HG03103 (cell line): Measurements from ENCODE around the gene MTHFD2L.
"Not testable (repeated sequence)": the region's sequence is repeated elsewhere in the genome, so short reads cannot be mapped to it uniquely, and the experiment has no call there.

ENCODE experiments used
- ATAC-seq: cut with Tn5 transposase; IDR thresholded peaks from one replicate; pipeline ENCODE4 v1.9.1; 2021; ENCODE audit warnings: low read depth; ENCODE audit not compliant: unreplicated experiment

MTHFD2L gene

DNA sequence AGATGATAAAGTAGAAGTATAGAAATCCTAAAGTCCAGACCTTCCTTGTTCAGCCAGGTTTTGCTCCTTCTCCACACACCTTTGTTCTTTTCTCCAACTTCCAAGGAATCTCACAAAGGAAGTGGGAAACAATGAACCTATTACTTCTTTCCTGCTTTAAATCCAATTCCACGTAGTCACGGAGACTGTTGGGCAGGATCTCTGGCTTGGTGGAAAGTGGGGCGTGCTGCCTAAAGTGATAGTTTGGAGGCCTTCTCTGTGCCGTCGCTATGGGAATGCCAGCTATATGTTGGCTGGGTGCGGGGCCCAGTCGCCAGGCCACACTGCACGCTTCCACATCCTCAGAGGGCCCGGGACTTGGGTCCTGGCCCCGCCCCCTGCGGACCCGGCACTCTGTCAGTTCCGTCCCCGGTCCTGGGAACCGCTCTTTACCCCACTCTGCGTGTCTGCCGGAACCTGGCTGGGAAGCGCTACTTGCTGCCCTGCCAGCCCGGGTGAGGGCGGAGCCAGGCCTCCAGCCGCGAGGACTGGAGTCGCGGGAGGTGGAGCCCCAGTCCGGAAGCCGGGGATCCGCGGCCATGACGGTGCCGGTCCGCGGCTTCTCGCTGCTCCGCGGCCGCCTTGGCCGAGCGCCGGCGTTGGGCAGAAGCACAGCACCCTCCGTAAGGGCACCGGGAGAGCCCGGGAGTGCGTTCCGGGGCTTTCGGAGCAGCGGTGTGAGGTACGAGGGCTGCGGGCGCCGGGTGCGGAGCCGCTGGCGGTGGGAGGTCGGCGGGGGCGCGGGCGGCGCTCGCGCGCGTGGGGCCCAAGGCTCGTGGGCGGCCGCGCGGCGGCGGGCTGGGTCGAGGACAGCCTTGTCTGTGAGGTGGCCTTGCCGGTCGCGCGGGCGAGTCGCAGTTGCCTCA, at the start of gene MTHFD2L:
Gene MTHFD2L (plus strand): TSS at position 558 of the 905 bp plus-strand sequence. CDS start 21 bp downstream, at position 579.
- peak; percentile 97 for ATAC-seq

DNA sequence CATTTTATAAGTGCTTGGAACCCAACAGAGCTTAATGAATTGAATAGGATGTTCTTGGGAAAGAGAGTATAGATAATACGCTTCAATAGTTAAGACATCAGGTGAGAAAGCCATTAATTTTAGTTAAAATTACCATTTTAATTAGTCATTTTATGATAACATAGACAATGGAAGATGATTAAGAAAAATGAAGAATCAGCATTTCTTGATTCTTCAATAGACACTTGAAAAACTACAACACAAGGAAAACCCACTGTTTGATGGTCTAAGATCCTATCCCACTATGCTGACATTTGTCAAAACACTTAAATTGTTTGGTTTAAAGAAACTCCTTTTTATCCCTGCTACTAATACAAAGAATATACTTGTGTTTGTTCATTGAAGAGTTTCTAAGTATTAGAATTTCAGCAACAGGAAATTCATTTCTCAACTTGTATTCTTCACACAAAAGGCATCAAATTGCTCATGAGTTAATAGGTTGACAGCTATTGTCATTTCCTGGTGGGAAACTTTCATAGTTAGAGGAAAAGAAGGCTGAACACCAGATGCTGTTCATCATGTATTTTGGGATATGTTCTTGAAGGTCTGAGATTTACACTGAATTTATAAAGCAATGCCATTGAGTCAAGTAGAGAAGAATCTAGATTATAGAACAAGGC, 49.3 kb upstream of the MTHFD2L start:
- no peak for ATAC-seq

DNA sequence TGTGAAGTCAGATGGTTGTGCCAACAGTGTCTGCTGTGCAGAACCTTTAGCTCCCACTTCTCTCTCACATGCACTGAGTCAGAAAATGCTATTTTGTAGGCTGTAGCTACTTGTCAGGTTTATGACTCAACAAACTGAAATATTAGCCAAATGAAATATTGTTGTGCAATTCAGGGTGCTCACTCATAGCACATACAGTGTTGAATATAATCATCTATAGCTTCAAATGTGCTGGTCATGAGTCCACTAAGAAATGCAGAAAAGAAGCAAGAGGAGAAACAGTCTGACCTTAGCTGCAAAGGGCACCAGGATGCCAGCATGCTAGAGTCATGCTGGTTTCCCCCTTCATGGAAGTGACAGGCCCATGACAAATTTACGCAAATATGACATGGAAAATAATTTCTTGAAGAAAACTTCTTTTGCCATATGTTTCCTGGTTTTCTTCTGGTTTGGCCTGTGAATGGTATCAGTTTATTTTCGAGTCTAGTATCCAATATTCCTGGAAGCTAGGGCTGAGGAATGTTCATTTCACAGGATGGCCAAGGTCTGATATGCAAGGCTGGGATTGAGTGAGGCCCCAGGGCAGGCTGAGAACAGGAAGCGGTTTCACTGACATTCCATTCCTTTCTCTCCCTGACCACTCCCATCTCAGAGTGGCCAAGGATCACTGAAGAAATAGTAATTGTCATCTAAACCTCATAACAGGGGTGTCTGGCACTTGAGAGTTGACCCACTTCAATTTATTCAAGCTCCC, 48.6 kb upstream of the MTHFD2L start:
- no peak for ATAC-seq

DNA sequence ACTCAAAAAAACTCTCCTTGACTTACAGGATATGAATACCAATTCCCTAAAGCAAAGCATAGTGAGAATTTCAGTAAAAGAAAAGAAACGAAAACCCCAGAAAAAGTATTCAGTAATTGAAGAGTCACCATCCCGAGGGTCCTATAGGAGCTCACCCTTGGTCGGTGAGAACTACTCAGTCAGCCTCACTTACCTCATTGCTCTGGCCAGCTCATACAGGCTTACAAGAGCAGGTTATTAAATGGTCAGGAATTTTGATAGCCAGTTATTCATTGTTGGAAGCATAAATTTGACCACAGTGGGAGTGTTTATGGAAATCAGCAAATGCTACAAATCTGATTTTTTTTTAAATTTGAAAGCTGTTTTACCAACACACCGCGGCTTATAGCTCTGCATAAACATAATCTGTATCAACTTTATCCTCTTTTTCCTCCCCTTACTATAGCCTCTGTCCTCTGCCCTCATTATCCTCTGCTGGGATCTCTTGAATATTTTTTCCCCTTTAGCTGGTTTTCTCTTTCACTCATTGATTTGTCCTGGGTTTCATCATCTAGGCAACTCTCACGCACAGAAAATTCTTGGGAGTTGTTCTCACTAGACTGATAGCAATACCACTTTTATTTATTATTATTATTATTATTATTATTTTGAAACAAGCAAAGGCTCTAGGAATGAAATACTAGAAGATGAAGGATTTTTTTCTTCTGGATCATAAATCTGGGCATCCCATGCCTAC, 47.9 kb upstream of the MTHFD2L start:
- no peak for ATAC-seq

DNA sequence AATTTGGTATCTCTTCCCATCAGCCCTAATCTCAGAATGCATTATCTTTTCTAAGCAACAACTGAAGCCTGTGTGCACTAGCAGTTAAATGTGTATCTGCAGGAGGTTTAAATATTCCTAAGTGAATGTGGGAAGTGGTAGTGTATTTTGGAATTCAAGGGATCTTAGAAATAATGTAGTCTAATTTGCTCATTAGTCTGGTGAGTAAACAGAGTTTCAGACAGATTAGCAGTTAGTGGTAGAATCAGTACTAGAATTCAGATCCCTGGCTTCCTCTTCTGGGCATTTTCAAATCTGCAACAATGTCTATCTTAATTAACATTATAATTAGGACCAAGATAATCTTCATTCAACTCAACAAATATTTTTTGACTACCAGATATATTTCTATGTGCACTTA, 47.2 kb upstream of the MTHFD2L start:
- ATAC-seq = no peak

DNA sequence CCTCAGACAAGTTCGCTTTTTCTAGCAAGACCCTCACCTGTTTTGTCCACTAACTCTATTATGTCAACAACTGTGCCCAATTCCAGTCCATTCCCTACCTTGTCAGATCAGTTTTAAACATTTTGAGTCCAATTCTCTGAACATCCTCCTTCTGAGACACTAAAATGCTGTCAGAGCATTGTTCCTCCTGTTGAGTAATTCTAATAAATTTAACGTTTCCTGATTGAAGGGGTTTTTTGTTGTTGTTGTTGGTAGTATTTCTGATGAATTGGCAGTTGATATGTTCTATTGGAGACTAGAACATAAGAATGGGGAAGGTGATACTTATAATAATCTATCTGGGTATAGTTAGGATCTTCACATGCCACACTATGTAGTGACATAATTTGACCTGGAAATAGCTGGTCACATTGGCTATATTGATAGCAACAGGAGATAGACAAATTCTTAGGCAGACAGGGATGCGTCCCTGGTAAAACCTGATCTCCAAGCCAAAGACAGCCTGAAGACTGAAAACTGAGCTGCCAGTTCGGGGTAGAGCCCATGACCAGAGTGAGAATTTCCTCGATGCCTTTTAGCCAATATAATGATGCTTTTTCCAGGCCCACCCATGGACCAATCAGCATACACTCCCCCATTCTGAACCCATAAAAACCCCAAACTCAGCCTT, 46.5 kb upstream of the MTHFD2L start:
- ATAC-seq = no peak

DNA sequence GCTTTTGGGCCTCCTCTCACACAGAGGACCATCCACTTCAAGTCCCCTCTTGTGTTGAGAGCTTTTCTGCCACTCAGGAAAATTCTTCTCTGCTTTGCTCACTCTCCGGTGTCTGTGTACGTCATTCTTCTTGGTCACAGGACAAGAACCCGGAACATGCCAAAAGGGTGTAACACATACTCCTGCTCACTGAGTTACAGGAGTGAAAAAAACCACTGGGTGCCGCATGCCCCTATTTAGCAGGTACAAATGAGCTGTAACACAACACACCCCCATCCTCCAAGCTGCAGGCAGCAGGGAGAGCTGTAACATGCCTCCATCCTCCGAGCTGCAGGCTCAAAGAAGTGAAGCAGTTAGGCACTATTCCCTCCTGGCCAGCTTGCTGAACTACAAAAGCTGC, 45.9 kb upstream of the MTHFD2L start:
- no peak for ATAC-seq

DNA sequence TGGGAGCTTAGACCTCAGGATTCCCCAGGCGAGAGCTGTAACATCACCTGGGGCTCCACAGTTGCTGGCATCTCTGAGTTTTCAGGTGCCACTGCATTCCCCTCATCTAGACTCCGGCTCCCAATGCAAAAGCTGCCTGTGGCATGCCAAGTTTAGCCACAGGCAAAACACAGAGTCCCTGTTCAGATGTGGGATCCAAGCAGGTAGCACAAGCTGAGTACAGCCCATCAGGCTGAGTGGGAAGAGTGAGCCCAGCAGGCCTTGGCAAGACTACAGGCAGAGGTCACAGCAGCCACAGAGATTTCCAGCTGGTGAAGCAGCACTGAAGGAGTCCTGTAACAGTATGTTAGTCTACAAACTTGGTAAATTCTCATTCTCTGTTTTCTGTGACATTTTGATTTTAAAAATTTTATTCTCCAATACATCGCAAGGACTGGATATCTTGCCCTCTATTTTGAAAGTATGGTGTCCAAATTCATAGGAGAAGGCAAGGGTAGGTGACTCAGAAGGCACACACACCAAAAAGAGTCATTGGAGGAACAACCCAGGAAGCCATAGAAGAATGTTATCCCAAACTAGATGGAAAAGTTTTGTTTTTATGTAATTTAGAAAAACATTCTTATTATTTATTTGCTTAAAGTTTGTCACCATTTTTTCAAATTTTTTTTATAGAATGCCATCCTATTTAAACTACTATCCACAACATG, 45.4 kb upstream of the MTHFD2L start:
- no peak for ATAC-seq

DNA sequence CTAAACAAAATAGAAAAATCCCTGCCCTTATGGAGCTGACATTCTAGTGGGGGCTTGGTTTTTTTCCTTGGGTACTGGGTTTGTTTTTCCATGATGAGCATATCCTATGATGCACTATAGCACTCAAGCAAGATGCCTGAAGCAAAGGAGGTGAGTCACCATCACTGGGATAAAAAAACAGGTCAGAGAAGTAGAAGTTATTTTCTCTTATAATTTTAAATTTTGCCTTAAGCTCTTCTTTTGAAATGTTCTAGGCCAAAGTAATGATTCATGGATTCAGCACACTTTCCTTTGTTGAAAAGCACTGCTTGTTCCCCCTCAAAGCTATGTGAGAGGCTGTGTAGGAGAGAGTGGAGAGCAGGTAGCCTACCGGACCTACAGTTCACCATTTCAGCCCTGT, 43.7 kb upstream of the MTHFD2L start:
- no peak for ATAC-seq

DNA sequence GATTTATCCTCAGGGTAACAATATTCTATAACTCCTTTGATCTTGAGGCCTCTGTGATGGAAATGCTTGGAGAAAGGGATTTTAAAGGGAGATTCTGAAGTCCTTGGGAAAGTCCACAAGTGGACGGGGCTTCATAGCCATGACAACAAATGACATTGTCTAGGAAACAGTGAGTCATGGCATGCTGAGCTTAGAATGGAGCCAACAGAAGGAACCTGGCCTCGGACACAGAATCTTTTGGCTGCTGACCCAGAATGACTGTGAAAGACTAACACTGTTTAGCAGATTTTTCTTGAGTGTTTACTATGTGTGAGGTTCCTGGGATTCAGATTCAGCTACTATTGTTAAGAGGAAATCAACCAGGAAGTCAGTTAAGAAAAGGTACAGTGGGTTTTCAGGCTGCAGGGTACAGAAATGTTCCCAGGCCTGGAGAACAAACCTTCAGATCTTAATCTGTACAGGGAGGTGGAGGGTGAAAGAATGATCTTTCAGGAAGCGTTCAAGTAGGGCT, 40.8 kb upstream of the MTHFD2L start:
- no peak for ATAC-seq

DNA sequence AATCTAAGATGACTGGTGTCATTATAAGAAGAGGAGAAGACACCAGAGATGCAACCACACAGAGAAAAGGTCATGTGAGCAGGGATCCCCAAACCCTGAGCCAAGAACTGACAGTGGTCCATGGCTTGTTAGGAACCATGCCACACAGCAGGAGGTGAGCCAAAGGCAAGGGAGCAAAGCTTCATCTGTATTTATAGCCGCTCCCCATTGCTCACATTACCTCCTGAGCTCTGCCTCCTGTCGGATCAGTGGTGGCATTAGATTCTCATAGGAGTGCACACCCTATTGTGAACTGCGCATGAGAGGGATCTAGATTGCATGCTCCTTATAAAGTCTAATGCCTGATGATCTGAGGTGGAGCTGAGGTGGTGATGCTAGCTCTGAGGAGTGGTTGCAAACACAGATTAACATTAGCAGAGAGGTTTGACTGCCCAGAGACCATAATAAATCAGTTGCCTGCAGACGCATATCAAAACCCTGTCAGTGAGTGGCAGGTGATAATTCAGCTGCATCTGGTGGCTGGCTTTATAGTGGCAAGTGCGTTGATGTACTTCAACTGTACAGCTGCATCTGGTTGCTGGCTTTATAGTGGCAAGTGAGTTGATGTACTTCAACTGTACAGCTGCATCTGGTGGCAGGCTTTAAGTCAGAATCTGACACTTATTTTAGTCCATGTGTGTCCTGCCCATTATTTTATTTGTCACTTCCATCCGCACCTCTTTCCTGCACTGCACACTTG, 39.1 kb upstream of the MTHFD2L start:
- ATAC-seq = no peak

DNA sequence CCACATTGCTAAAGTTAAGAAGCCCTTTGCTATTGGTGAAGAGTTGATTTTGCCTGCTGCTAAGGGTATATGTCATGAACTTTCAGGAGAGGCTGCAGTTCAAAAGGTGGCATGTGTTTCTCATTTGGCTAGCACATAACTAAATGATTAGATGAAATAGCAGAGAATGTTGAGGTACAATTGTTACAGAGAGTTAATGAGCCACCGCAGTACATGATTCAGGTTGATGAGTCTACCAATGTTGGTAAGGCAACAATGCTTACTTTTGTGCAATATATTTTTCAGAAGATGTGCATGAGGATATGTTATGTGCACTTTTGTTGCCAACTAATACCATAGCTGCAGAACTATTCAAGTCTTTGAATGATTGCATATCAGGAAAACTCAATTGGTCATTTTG, 37.8 kb upstream of the MTHFD2L start:
- no peak for ATAC-seq

DNA sequence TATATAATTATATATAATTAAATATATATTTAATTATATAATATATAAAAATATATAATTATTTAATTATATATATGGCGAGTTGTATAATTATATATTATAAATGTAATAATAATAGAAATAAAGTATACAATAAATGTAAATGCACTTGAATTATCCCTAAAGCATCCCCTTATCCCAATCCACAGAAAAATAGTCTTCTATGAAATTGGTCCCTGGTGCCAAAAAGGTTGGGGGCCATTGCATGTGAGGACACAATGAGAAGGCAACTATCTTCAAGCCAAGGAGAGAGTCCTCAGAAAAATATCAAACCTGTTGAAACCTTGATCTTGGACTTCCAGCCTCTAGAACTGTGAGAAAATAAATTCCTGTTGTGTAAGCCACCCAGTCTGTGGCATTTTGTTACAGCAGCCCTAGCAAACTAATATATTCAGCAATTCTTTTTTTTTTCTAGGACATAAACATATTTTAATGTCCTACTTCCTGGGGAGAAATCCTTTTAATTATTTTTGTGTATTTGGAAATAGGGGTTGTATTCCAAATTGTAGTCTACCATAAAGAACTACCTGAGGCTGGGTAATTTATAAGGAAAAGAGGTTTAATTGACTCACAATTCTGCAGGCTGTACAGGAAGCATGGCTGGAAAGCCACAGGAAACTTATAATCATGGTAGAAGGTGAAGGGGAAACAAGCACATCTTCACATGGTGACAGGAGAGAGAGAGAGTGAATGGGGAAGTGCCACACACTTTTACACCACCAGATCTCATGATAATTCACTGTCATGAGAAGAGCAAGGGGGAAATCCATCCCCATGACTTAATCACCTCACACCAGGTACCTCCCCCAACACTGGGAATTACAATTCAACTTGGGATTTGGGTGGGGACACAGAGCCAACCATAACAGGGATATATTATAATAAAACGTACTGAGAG, 36.0 kb upstream of the MTHFD2L start:
- no peak for ATAC-seq

DNA sequence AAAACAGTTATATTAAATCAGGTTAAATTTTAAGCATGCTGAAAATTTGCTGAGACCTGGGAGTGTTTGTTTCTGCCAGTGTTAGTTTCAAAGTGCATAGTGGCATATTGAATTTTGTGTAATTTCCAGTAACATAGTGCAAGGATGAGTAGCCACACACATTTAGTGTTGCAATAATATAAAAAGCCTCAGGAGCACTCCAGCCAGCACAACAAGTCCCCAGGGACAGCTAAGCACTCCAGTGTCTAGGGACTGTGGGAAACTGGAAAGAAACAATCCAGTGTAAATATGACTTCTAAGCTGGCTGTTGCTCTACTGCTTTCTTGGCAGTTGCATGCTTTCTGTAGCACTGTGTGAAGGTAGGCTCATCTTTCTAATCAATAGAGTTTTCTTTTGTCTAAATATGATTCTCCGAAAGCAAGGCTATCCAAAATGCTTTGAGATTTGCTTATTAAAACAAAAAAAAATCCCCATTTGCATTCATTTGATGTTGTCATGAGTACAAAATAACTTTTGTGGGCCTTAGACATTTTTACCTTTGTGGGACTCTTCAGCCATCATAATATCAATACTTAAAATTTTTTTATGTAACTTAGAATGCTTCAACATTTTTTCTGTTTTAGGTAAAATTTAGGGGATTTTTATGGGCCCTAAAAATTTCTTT, 34.7 kb upstream of the MTHFD2L start:
- no peak for ATAC-seq

DNA sequence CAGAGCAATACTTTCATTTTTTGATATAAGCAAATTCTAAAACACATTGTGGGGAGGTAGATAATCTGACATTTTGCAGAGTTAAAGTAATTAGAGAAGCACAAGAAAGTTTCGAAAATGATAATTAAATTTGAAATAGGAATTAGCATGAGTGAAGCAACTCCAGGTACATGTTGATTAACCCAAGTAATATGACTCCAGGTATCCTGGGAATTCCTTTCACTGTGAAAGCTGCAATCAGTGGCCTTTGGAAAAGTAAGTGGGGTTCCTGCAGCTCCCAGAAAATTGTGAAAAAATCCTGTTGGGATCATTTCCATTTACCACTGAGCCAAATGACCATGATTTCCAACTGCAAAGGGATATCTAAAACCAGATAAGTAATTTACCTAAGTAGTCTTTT, 32.9 kb upstream of the MTHFD2L start:
- no peak for ATAC-seq

DNA sequence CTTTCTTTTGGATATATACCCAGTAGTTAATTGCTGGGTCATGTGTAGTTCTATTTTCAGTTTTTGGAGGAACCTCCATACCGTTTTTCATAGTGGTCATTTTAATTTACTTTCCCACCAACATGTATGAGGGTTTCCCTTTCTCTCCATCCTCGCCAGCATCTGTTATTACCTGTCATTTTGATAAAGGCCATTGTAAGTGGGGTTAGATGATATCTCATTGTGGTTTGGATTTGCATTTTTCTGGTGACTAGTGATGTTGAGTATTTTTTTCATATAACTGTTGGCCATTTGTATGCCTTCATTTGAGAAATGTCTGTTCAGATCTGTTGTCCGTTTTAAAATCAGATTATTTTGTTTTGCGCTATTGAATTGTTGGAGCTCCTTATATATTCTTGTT, 30.2 kb upstream of the MTHFD2L start:
- ATAC-seq = no peak

DNA sequence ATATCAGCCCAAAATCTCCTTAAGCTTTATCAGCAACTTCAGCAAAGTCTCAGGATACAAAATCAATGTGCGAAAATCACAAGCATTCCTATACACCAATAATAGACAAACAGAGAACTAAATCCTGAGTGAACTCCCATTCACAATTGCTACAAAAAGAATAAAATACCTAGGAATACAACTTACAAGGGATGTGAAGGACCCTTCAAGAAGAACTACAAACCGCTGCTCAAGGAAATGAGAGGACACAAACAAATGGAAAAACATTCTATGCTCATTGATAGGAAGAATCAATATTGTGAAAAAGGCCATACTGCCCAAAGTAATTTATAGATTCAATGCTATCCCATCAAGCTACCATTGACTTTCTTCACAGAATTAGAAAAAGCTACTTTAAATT, 27.1 kb upstream of the MTHFD2L start:
- not testable (repeated sequence) for ATAC-seq
